T-helper 2 cell treated with Interferon-gamma antibody and Interleukin-4, amounts not matched to agents 100 ng/mL and 5 ng/mL, for 36 hours (primary cell): ENCODE data around the gene RPS6KB2. TPM values are rescaled to one million over a fixed set of nuclear protein-coding genes. Genes with fewer than 3 reads are reported as not detected.

Experiments used
- intact Hi-C: fragments of 100-400 bp; cut with micrococcal nuclease; formaldehyde crosslinking; loops from one replicate; pipeline ENCODE4 v1.15.1; 2023
- total RNA-seq: library from RNA; stranded (reverse); gene quantifications from 2 replicates; pipeline ENCODE4 v1.2.3, GENCODE V29; 2022

RPS6KB2 gene
- total RNA-seq, 1 donor from 2014 or later = 64.4 TPM

- intact Hi-C loops = no loop called here
These were observed 30.8 kb upstream of the RPS6KB2 start for GRCh38 chr11:67397536-67397935.

- intact Hi-C loops = no loop called here
These were observed 30.2 kb upstream of the RPS6KB2 start for GRCh38 chr11:67397986-67398660.

GRCh38 chr11:67398661-67399563 lies 29.4 kb upstream of the RPS6KB2 start:
- intact Hi-C loops = no loop called here

- intact Hi-C loops = loop anchor here (5.0 kb wide), 1 partner anchor 113 kb away; the partner anchor contains the start of gene ANKRD13D
These were observed 27.9 kb upstream of the RPS6KB2 start for GRCh38 chr11:67400251-67400941.

- intact Hi-C loops = loop anchor here (1.0 to 5.0 kb wide), 2 partner anchors 9 to 114 kb away; partner anchors contain the start of gene ANKRD13D
These were observed 27.3 kb upstream of the RPS6KB2 start for GRCh38 chr11:67400942-67401494.

- intact Hi-C loops = loop anchor here (1.0 to 5.0 kb wide), 5 partner anchors 9 to 114 kb away; partner anchors contain the start of genes ANKRD13D and RPS6KB2
These were observed 26.7 kb upstream of the RPS6KB2 start, which contains the start of gene PPP1CA for GRCh38 chr11:67401495-67402191. Gene PPP1CA, minus strand, starts transcription at chr11:67401858. Its CDS starts 76 bp downstream, at chr11:67401782.

GRCh38 chr11:67402192-67402839 lies 26.0 kb upstream of the RPS6KB2 start:
- intact Hi-C loops = loop anchor here (1.0 to 5.0 kb wide), 4 partner anchors 18 to 115 kb away; partner anchors contain the start of genes ANKRD13D and RPS6KB2

GRCh38 chr11:67403085-67403484 lies 25.2 kb upstream of the RPS6KB2 start:
- intact Hi-C loops = loop anchor here (1.0 to 5.0 kb wide), 6 partner anchors 18 to 116 kb away; partner anchors contain the start of genes ANKRD13D, RPS6KB2 and TMEM134

GRCh38 chr11:67404515-67405195 lies 23.6 kb upstream of the RPS6KB2 start:
- intact Hi-C loops = loop anchor here (5.0 kb wide), 1 partner anchor 117 kb away; the partner anchor contains the start of gene ANKRD13D

- intact Hi-C loops = no loop called here
These were observed 23.1 kb upstream of the RPS6KB2 start for GRCh38 chr11:67405196-67405567.

- intact Hi-C loops = no loop called here
These were observed 22.5 kb upstream of the RPS6KB2 start for GRCh38 chr11:67405688-67406339.

GRCh38 chr11:67406420-67406968 lies 21.8 kb upstream of the RPS6KB2 start:
- intact Hi-C loops = no loop called here

- intact Hi-C loops = no loop called here
These were observed 21.2 kb upstream of the RPS6KB2 start for GRCh38 chr11:67406969-67407687.

GRCh38 chr11:67407688-67408163 lies 20.6 kb upstream of the RPS6KB2 start:
- intact Hi-C loops = no loop called here

- intact Hi-C loops = no loop called here
These were observed 19.7 kb upstream of the RPS6KB2 start for GRCh38 chr11:67408437-67409200.

- intact Hi-C loops = no loop called here
These were observed 19.0 kb upstream of the RPS6KB2 start for GRCh38 chr11:67409261-67409666.
